ENCODE measurements around the gene APCS. TPM values are rescaled to one million over a fixed set of nuclear protein-coding genes. Genes with fewer than 3 reads are reported as not detected.

The APCS gene
- total RNA-seq, 1 experiment from 2014 or later, result 0.42 TPM

DNA sequence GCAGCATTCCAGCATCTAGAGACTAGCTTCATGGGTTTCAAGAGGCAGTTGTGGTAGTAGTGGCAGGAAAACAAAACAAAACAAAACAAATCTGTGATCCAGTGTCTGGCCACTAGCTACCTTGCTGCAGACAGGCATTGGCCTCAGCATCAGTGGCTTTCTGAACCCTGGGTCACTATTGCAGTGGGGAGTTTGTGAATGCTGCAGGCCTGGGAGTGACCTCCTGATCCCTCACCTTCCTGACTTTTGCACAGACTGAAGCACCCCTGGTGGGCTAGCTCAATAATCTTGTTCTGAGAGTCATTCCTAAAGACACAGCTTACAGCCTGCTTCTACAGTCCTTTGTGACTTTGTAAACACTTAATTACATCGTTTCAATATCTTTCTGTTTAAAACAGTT lies 24.9 kb upstream of the APCS start:
- Histone ChIP-seq H3K4me2 (ENCODE audit: low read length) (no peak overlapping the region), H3K4me1 (ENCODE audit: control insufficient read depth in 1 of 2, insufficient read depth in 2 of 2, low read length in 2 of 2) (no peaks in the 10 kb centered on the region), H3K4me3 (replicated peaks in 1 of 2; ENCODE audit: low read depth in 1 of 2, low read length in 2 of 2) (no peak overlapping the region), H3K27ac (ENCODE audit: low read depth, low read length) (no peak overlapping the region), H3K9me2 (ENCODE audit: insufficient read depth) (no peaks in the 10 kb centered on the region), H3K9me3 (ENCODE audit: control insufficient read depth in 1 of 2, insufficient read depth in 1 of 2, low read depth in 1 of 2, low read length in 2 of 2) (no peaks in the 10 kb centered on the region), H2AFZ (ENCODE audit: low read depth, low read length, poor library complexity, severe bottlenecking) (no peak overlapping the region), H3K27me3 (ENCODE audit: insufficient read depth, low read length) (peaks cover 22% of the 10 kb centered on the region), H3K9ac (ENCODE audit: low read length) (no peak overlapping the region), H3K36me3 (ENCODE audit: control insufficient read depth in 1 of 2, insufficient read depth in 2 of 2, low read length in 2 of 2) (no peaks in the 10 kb centered on the region), H3K79me2 (ENCODE audit: insufficient read depth, low read length) (no peaks in the 10 kb centered on the region), H4K20me1 (ENCODE audit: insufficient read depth) (no peaks in the 10 kb centered on the region)
- RAD21 ChIA-PET (ENCODE audit: low non-redundant PET in 1 of 2, low total read pairs in 2 of 2, uncharacterized antibody in 2 of 2, unreplicated experiment in 2 of 2), result no interaction called here
- no peak for DNase-seq (ENCODE audit: low read depth, low spot score)
- TF ChIP-seq POLR2A (IDR thresholded peaks at IDR 0.05; ENCODE audit: borderline replicate concordance, extremely low read depth, insufficient read depth, insufficient read length), result no peak
- TF ChIP-seq EGR1 (IDR thresholded peaks at IDR 0.05; ENCODE audit: low read depth), result no peak
- TF ChIP-seq SIN3A (IDR thresholded peaks at IDR 0.05; ENCODE audit: low read depth), result no peak
- intact Hi-C loops (cut with micrococcal nuclease), result no loop called here
- no TSS peak for BruUV-seq (replicated peaks)
- CTCF ChIA-PET, result no interaction called here
- POLR2A ChIA-PET, result interaction anchor here (0.5 kb wide), 1 partner anchor 207 kb away, joined by 3 read pairs; no protein-coding TSS in a partner anchor
- no peak for ATAC-seq

- TF ChIP-seq SRF (IDR thresholded peaks at IDR 0.05; ENCODE audit: low read depth), result no peak
- no peak for TF ChIP-seq TCF7L2 (IDR thresholded peaks at IDR 0.05; ENCODE audit: borderline replicate concordance, extremely low read depth, insufficient read depth, insufficient read length)
- TF ChIP-seq, protein P1, sequence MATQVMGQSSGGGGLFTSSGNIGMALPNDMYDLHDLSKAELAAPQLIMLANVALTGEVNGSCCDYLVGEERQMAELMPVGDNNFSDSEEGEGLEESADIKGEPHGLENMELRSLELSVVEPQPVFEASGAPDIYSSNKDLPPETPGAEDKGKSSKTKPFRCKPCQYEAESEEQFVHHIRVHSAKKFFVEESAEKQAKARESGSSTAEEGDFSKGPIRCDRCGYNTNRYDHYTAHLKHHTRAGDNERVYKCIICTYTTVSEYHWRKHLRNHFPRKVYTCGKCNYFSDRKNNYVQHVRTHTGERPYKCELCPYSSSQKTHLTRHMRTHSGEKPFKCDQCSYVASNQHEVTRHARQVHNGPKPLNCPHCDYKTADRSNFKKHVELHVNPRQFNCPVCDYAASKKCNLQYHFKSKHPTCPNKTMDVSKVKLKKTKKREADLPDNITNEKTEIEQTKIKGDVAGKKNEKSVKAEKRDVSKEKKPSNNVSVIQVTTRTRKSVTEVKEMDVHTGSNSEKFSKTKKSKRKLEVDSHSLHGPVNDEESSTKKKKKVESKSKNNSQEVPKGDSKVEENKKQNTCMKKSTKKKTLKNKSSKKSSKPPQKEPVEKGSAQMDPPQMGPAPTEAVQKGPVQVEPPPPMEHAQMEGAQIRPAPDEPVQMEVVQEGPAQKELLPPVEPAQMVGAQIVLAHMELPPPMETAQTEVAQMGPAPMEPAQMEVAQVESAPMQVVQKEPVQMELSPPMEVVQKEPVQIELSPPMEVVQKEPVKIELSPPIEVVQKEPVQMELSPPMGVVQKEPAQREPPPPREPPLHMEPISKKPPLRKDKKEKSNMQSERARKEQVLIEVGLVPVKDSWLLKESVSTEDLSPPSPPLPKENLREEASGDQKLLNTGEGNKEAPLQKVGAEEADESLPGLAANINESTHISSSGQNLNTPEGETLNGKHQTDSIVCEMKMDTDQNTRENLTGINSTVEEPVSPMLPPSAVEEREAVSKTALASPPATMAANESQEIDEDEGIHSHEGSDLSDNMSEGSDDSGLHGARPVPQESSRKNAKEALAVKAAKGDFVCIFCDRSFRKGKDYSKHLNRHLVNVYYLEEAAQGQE (IDR thresholded peaks at IDR 0.05; ENCODE audit: low read depth), result no peak
- no peak for TF ChIP-seq ELF1 (IDR thresholded peaks at IDR 0.05; ENCODE audit: borderline replicate concordance, low read depth)
- no peak for TF ChIP-seq ZNF274 (IDR thresholded peaks at IDR 0.05; ENCODE audit: low read depth, low read length)
- TF ChIP-seq RAD21 (IDR thresholded peaks at IDR 0.05; ENCODE audit: low read depth), result no peak
- no peak for TF ChIP-seq EZH2phosphoT487 (IDR thresholded peaks at IDR 0.05; ENCODE audit: borderline replicate concordance)
- no peak for TF ChIP-seq POLR2A (IDR thresholded peaks at IDR 0.05; ENCODE audit: borderline replicate concordance, extremely low read depth, insufficient read depth, insufficient read length)
- no peak for TF ChIP-seq EZH2 (IDR thresholded peaks at IDR 0.05)
- no peak for TF ChIP-seq CEBPB (IDR thresholded peaks at IDR 0.05; ENCODE audit: low read depth)
- TF ChIP-seq, protein P2, sequence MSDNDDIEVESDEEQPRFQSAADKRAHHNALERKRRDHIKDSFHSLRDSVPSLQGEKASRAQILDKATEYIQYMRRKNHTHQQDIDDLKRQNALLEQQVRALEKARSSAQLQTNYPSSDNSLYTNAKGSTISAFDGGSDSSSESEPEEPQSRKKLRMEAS (IDR thresholded peaks at IDR 0.05), result no peak
- TF ChIP-seq FOSL1 (IDR thresholded peaks at IDR 0.05; ENCODE audit: low read depth), result no peak
- no peak for TF ChIP-seq EGR1 (IDR thresholded peaks at IDR 0.05; ENCODE audit: low read depth)
- TF ChIP-seq CBX3 (IDR thresholded peaks at IDR 0.05; ENCODE audit: low read depth), result no peak
- no peak for TF ChIP-seq JUND (IDR thresholded peaks at IDR 0.05)
- Histone ChIP-seq H3K27ac (ENCODE audit: low read depth, low read length) (no peak overlapping the region), H3K9me3 (ENCODE audit: control insufficient read depth in 1 of 2, insufficient read depth in 1 of 2, low read depth in 1 of 2, low read length in 2 of 2) (no peaks in the 10 kb centered on the region), H4K20me1 (ENCODE audit: insufficient read depth) (no peaks in the 10 kb centered on the region), H3K4me1 (ENCODE audit: control insufficient read depth in 1 of 2, insufficient read depth in 2 of 2, low read length in 2 of 2) (no peaks in the 10 kb centered on the region), H3K4me3 (replicated peaks in 1 of 2; ENCODE audit: low read depth in 1 of 2, low read length in 2 of 2) (no peak overlapping the region), H3K4me2 (ENCODE audit: low read length) (no peak overlapping the region), H3K36me3 (ENCODE audit: control insufficient read depth in 1 of 2, insufficient read depth in 2 of 2, low read length in 2 of 2) (no peaks in the 10 kb centered on the region), H3K79me2 (ENCODE audit: insufficient read depth, low read length) (no peaks in the 10 kb centered on the region), H3K27me3 (ENCODE audit: insufficient read depth, low read length) (peaks cover 7% of the 10 kb centered on the region; the same call in 1 of the 2 replicates), H3K9ac (ENCODE audit: low read length) (no peak overlapping the region), H3K9me2 (ENCODE audit: insufficient read depth) (no peaks in the 10 kb centered on the region), H2AFZ (ENCODE audit: low read depth, low read length, poor library complexity, severe bottlenecking) (no peak overlapping the region)
- no peak for DNase-seq (ENCODE audit: low read depth, low spot score)
- BruUV-seq (replicated peaks), result no TSS peak
- ATAC-seq, result no peak
- POLR2A ChIA-PET, result no interaction called here
- RAD21 ChIA-PET (ENCODE audit: low non-redundant PET in 1 of 2, low total read pairs in 2 of 2, uncharacterized antibody in 2 of 2, unreplicated experiment in 2 of 2), result no interaction called here
- intact Hi-C loops (cut with micrococcal nuclease), result no loop called here
- CTCF ChIA-PET, result no interaction called here
Observed at GRCh38 chr1:159577446-159577845, 10.2 kb upstream of the APCS start.

Measured in HCT116 (cell line).